ENCODE measurements around the gene CELF2.

GRCh38 chr10:11270858-11271179 lies 253.1 kb downstream of the CELF2 start:
- TF ChIP-seq EP300 (IDR thresholded peaks at IDR 0.05; ENCODE audit: low read depth): no peak
- TF ChIP-seq, protein P1, sequence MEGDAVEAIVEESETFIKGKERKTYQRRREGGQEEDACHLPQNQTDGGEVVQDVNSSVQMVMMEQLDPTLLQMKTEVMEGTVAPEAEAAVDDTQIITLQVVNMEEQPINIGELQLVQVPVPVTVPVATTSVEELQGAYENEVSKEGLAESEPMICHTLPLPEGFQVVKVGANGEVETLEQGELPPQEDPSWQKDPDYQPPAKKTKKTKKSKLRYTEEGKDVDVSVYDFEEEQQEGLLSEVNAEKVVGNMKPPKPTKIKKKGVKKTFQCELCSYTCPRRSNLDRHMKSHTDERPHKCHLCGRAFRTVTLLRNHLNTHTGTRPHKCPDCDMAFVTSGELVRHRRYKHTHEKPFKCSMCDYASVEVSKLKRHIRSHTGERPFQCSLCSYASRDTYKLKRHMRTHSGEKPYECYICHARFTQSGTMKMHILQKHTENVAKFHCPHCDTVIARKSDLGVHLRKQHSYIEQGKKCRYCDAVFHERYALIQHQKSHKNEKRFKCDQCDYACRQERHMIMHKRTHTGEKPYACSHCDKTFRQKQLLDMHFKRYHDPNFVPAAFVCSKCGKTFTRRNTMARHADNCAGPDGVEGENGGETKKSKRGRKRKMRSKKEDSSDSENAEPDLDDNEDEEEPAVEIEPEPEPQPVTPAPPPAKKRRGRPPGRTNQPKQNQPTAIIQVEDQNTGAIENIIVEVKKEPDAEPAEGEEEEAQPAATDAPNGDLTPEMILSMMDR (IDR thresholded peaks at IDR 0.05): no peak
